ENCODE data around the gene ARID3A.

The ARID3A gene

DNA sequence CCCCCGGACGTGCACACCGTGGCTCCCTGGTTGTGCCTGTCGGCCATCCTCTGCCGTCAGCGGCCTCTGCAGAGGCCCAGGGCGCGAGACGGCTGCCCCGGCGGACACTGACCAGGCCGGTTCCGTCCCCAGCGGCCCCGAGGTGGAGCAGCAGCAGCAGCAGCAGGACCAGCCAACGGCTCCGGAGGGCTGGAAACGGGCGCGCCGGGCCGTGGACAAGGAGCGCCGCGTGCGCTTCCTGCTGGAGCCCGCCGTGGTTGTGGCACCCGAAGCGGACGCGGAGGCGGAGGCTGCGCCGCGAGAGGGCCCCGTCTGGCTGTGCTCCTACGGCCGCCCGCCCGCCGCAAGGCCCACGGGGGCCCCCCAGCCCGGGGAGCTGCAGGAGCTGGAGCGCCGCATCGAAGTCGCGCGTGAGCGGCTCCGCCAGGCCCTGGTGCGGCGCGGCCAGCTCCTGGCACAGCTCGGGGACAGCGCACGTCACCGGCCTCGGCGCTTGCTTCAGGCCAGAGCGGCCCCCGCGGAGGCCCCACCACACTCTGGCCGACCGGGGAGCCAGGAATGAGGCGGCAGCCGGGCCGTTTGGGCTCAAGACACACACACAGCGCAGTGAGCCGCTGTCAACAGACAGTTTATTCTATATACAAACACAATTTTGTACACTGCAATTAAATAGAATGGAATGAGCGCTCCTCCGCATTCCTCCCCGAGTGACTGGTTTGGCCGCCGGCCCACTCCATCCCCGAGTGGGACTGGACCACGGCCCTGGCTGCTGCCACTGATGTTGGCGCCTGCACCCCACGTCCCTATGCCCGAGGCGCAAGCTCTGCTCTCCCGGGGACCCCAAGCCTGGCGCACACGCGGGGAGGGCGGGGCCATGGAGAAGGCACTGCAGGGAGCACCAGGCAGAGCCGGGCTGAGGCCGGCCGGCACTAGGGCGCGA, 83.5 kb downstream of the ARID3A start:
- no peak overlapping the region for H3K4me3 ChIP-seq (ENCODE audit: low read depth, low read length)
- no peaks in the 10 kb centered on the region for H3K27me3 ChIP-seq (replicated peaks)
- peaks cover 33% of the 10 kb centered on the region for H3K36me3 ChIP-seq (replicated peaks)
- no peak for TF ChIP-seq CTCF (IDR thresholded peaks at IDR 0.05; ENCODE audit: low read depth, low read length, missing control alignments)
- no peak overlapping the region for H3K27ac ChIP-seq
- DNase-seq = no peak
- in situ Hi-C loops (cut with HindIII; ENCODE audit: low pct_ligation_motif_present, low sequenced_read_pairs) = no loop called here

DNA sequence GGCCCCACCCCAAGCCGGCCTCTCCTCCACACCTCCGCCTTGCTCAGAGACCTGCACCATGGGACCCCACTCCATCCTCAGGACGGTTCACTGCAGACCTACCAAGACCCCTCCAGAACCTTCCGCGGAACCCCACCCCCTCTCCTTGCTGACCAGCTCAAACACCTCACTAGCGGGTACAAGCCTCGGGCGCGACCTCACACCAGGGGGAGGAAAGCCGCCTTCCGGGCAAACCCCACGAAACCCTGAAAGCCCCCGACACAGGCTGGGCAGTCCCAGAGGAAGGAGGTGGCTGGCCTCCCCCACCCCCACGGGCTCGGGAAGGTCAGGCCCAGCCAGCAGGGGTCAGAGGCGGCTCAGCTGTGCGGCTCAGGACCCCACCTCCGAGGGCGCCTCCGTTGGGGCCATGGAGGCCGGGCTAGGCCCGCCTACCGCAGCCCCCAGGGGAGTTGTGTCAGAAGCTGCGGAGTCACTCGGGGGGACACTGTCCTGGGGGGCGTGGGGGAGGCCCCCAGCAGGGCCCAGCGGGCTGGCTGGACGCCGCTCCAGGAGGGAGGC, 84.2 kb downstream of the ARID3A start:
- no peak overlapping the region for H3K27ac ChIP-seq
- no peak overlapping the region for H3K4me3 ChIP-seq (ENCODE audit: low read depth, low read length)
- peaks cover 33% of the 10 kb centered on the region for H3K36me3 ChIP-seq (replicated peaks)

DNA sequence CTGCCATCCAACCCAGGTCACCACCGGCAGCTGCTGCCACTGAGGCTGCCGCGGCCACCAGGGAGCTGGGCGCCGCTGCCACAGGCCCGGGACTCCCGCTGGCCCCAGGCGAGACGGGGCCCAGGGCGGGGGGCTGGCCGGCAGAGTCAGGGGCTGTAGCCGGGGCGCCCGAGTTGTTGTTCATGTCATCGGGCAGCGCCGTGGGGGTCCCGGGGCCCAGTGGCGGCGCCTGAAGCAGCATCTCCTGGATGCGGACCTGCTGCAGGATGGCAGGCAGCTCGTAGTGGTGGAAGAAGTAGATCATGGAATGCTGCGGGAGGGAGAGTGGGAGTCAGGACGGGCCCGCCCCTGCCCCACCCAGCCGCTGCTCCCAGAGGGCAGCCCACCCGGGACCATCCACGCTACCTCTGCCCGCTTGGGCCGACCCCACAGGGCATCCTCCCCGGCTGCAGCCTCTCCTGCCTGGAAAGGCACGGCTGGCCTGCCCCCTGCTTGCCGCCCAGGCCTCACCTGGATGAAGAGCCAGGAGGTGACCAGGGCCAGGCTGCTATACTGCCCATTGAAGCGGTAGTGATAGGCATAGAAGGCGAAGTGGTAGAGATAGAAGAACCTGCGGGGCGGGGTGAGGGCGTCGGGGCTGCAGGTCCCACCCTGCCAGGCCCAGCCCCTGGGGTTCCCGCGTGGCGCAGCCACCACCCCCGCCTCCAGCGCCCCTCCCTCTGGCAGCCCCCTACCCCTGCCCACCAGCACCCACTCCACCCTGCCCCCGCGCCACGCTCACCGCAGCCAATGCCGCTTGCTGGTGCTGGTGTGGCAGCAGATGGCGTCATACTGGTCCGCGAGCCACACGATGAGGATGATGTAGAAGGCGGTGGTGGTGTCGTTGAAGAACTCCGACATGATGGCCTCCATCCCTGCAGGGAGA, 85.0 kb downstream of the ARID3A start:
- Histone ChIP-seq H3K4me3 (ENCODE audit: low read depth, low read length) (no peak overlapping the region), H3K27ac (no peak overlapping the region), H3K27me3 (replicated peaks) (no peaks in the 10 kb centered on the region), H3K36me3 (replicated peaks) (peaks cover 33% of the 10 kb centered on the region)
- TF ChIP-seq CTCF (IDR thresholded peaks at IDR 0.05; ENCODE audit: low read depth, low read length, missing control alignments) = no peak
- DNase-seq = no peak
- in situ Hi-C loops (cut with HindIII; ENCODE audit: low pct_ligation_motif_present, low sequenced_read_pairs) = no loop called here

More for the DNA sequence above, 84.2 kb downstream of the ARID3A start:
- no peaks in the 10 kb centered on the region for H3K27me3 ChIP-seq (replicated peaks)
- TF ChIP-seq CTCF (IDR thresholded peaks at IDR 0.05; ENCODE audit: low read depth, low read length, missing control alignments) = no peak
- in situ Hi-C loops (cut with HindIII; ENCODE audit: low pct_ligation_motif_present, low sequenced_read_pairs) = no loop called here
- DNase-seq = no peak

- Histone ChIP-seq H3K36me3 (replicated peaks) (peaks cover 33% of the 10 kb centered on the region), H3K27ac (no peak overlapping the region), H3K4me3 (ENCODE audit: low read depth, low read length) (no peak overlapping the region), H3K27me3 (replicated peaks) (no peaks in the 10 kb centered on the region)
- DNase-seq = no peak
- in situ Hi-C loops (cut with HindIII; ENCODE audit: low pct_ligation_motif_present, low sequenced_read_pairs) = no loop called here
- no peak for TF ChIP-seq CTCF (IDR thresholded peaks at IDR 0.05; ENCODE audit: low read depth, low read length, missing control alignments)
These were observed 86.0 kb downstream of the ARID3A start for GRCh38 chr19:1011831-1012333.

- H3K36me3 ChIP-seq (replicated peaks) = peaks cover 33% of the 10 kb centered on the region
- no peak for TF ChIP-seq CTCF (IDR thresholded peaks at IDR 0.05; ENCODE audit: low read depth, low read length, missing control alignments)
- no peak for DNase-seq
- no peak overlapping the region for H3K4me3 ChIP-seq (ENCODE audit: low read depth, low read length)
- in situ Hi-C loops (cut with HindIII; ENCODE audit: low pct_ligation_motif_present, low sequenced_read_pairs) = no loop called here
- no peaks in the 10 kb centered on the region for H3K27me3 ChIP-seq (replicated peaks)
- H3K27ac ChIP-seq = no peak overlapping the region
These were observed 86.5 kb downstream of the ARID3A start for GRCh38 chr19:1012334-1012733.
